ENCODE measurements around the gene BORCS6. TPM values are rescaled to one million over a fixed set of nuclear protein-coding genes. Genes with fewer than 3 reads are reported as not detected.
A peak's percentile ranks its signal among the peaks of the same experiment; 100 is the strongest.

The BORCS6 gene
- total and polyA plus RNA-seq, 2 of the 13 experiments (the other 11 are each of a cell fraction or from before 2014, with no cell fraction given), result 2.0 to 5.1 TPM

- TF ChIP-seq MEF2D (CRISPR knock-in tag; IDR thresholded peaks at IDR 0.05) (peak; percentile 32; the same call in 1 of the 2 replicates), KAT2B (IDR thresholded peaks at IDR 0.05; ENCODE audit: borderline replicate concordance, low read depth, low read length) (no peak), ZNF724P (CRISPR knock-in tag; IDR thresholded peaks at IDR 0.05; ENCODE audit: borderline replicate concordance) (0 out of 2 replicates have a peak, but pooled peaks have one; percentile 18), HDAC6 (IDR thresholded peaks at IDR 0.05; ENCODE audit: low read depth, low read length) (no peak), LCORL (IDR thresholded peaks at IDR 0.05) (no peak), LCORL (CRISPR knock-in tag; IDR thresholded peaks at IDR 0.05) (peak; percentile 64), ZNF737 (CRISPR knock-in tag; IDR thresholded peaks at IDR 0.05; ENCODE audit: borderline replicate concordance) (no peak), MTF2 (CRISPR knock-in tag; IDR thresholded peaks at IDR 0.05; ENCODE audit: borderline replicate concordance) (no peak), ZSCAN22 (CRISPR knock-in tag; IDR thresholded peaks at IDR 0.05) (peak; percentile 74), PTBP1 (IDR thresholded peaks at IDR 0.05; ENCODE audit: low read depth, low read length, poor library complexity, severe bottlenecking) (no peak), FOXM1 (CRISPR knock-in tag; IDR thresholded peaks at IDR 0.05) (no peak), HMGA1 (CRISPR knock-in tag; conservative IDR thresholded peaks at IDR 0.05) (no peak), HES4 (CRISPR knock-in tag; IDR thresholded peaks at IDR 0.05; ENCODE audit: borderline replicate concordance) (peak; percentile 89), AHDC1 (CRISPR knock-in tag; IDR thresholded peaks at IDR 0.05; ENCODE audit: borderline replicate concordance) (no peak), MYNN (CRISPR knock-in tag; IDR thresholded peaks at IDR 0.05; ENCODE audit: low read depth) (no peak), MAFF (IDR thresholded peaks at IDR 0.05; ENCODE audit: low read depth, low read length) (no peak), ZNF558 (CRISPR knock-in tag; IDR thresholded peaks at IDR 0.05; ENCODE audit: borderline replicate concordance) (no peak; the same call in 1 of the 2 replicates), ELF1 (CRISPR knock-in tag; IDR thresholded peaks at IDR 0.05) (peak; percentile 50)
These were observed 32.8 kb upstream of the BORCS6 start (continued) for GRCh38 chr17:8222630-8223355.

Data from HepG2 (cell line).